Measurements from ENCODE around the gene ESD. TPM values are rescaled to one million over a fixed set of nuclear protein-coding genes. Genes with fewer than 3 reads are reported as not detected.
"Not testable (repeated sequence)": the region's sequence is repeated elsewhere in the genome, so short reads cannot be mapped to it uniquely, and the experiment has no call there.

The ESD gene
- total RNA-seq, 1 experiment from 2014 or later: 78.8 TPM

DNA sequence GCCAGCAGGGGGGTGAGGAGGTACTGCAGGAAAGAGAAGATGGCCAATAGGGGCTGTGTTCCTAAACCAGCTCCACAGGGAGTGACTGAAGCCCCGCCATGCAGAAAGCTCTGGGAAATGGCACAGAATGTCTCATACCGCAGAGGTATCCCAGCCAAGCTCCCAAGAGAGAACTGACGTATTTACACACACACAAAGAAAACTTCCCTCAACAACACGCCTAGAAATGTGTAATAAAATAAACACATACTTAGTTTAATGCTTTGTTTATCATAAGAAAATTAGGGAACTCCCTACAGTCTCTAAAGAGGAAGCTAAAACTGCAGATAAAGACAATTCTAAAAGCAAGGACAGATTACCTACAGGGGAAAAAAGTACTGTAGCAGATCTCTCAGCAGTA, 40.0 kb downstream of the ESD start:
- Histone ChIP-seq H2BK20ac (ENCODE audit: low read depth, low read length, poor library complexity, severe bottlenecking) (no peak overlapping the region), H3T11ph (ENCODE audit: low read length) (no peak overlapping the region), H3K4me2 (ENCODE audit: insufficient read depth, insufficient read length, low read length) (no peak overlapping the region), H3K18ac (ENCODE audit: insufficient read length, low read depth, low read length) (no peak overlapping the region), H2BK15ac (ENCODE audit: low read depth, low read length) (no peak overlapping the region), H3K27me3 (ENCODE audit: insufficient read depth, low read length) (no peaks in the 10 kb centered on the region), H3K79me2 (ENCODE audit: insufficient read depth, low read length) (no peaks in the 10 kb centered on the region), H3K4me1 (ENCODE audit: insufficient read depth, low read length) (no peaks in the 10 kb centered on the region; the same call in 1 of the 2 replicates), H2AFZ (ENCODE audit: low read length) (no peak overlapping the region), H3K23me2 (ENCODE audit: insufficient read length, low read depth, low read length, poor library complexity, severe bottlenecking) (peaks cover 2% of the 10 kb centered on the region), H4K91ac (ENCODE audit: insufficient read length, low read depth, low read length) (no peak overlapping the region), H3K27ac (ENCODE audit: insufficient read length, low read depth, low read length) (no peak overlapping the region), H2BK12ac (ENCODE audit: insufficient read length, low read depth, low read length) (no peak overlapping the region), H4K8ac (replicated peaks; ENCODE audit: insufficient read length, low read depth, low read length) (no peak overlapping the region), H2BK5ac (ENCODE audit: insufficient read length, low read length) (no peak overlapping the region), H4K5ac (ENCODE audit: insufficient read length, low read depth, low read length) (no peak overlapping the region), H3K14ac (ENCODE audit: insufficient read depth, low read length) (no peak overlapping the region), H3K9me3 (ENCODE audit: control insufficient read depth, low read depth, low read length) (no peaks in the 10 kb centered on the region), H3K79me1 (ENCODE audit: insufficient read depth, low read depth, low read length, poor library complexity, severe bottlenecking) (no peaks in the 10 kb centered on the region), H2AK5ac (ENCODE audit: insufficient read length, low read length) (no peak overlapping the region), H3K56ac (ENCODE audit: insufficient read length, low read depth, low read length) (no peak overlapping the region), H4K20me1 (ENCODE audit: control insufficient read depth, insufficient read depth, insufficient read length) (no peaks in the 10 kb centered on the region), H3K4ac (ENCODE audit: low read depth, low read length) (no peak overlapping the region), H2BK120ac (ENCODE audit: low read depth, low read length, poor library complexity, severe bottlenecking) (no peak overlapping the region), H3K9ac (ENCODE audit: extremely low read depth, insufficient read length, low read length) (no peak overlapping the region), H3K23ac (ENCODE audit: insufficient read length, low read depth, low read length) (no peak overlapping the region)
- Mint-ChIP-seq H3K9me3 (no peaks in the 10 kb centered on the region), H3K4me1 (peaks cover 8 to 10% of the 10 kb centered on the region in 2 experiments), H3K27me3 (ENCODE audit: low read depth) (no peaks in the 10 kb centered on the region), H3K36me3 (ENCODE audit: insufficient read depth in 1 of 3, low read depth in 3 of 3) (no peaks in the 10 kb centered on the region), H3K27ac (peak overlapping the region in 1 of 3 experiments; percentile 24; a peak in 2 of 7 replicates), H3K4me3 (no peak overlapping the region; a peak in 1 of 5 replicates)
- WGBS (ENCODE audit: extremely low coverage, insufficient read length, low lambda C conversion rate): no CpG with 5 or more reads among the region's 4 CpGs
- TF ChIP-seq, protein P1, sequence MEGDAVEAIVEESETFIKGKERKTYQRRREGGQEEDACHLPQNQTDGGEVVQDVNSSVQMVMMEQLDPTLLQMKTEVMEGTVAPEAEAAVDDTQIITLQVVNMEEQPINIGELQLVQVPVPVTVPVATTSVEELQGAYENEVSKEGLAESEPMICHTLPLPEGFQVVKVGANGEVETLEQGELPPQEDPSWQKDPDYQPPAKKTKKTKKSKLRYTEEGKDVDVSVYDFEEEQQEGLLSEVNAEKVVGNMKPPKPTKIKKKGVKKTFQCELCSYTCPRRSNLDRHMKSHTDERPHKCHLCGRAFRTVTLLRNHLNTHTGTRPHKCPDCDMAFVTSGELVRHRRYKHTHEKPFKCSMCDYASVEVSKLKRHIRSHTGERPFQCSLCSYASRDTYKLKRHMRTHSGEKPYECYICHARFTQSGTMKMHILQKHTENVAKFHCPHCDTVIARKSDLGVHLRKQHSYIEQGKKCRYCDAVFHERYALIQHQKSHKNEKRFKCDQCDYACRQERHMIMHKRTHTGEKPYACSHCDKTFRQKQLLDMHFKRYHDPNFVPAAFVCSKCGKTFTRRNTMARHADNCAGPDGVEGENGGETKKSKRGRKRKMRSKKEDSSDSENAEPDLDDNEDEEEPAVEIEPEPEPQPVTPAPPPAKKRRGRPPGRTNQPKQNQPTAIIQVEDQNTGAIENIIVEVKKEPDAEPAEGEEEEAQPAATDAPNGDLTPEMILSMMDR (conservative IDR thresholded peaks at IDR 0.05): no peak
- DNase-seq: no peak

- H3K23me2 ChIP-seq (ENCODE audit: insufficient read length, low read depth, low read length, poor library complexity, severe bottlenecking); H3K4ac ChIP-seq (ENCODE audit: low read depth, low read length); H3K79me2 ChIP-seq (ENCODE audit: insufficient read depth, low read length); H2BK5ac ChIP-seq (ENCODE audit: insufficient read length, low read length); H3K9ac ChIP-seq (ENCODE audit: extremely low read depth, insufficient read length, low read length); H2BK20ac ChIP-seq (ENCODE audit: low read depth, low read length, poor library complexity, severe bottlenecking); H3T11ph ChIP-seq (ENCODE audit: low read length); H4K20me1 ChIP-seq (ENCODE audit: control insufficient read depth, insufficient read depth, insufficient read length); H3K9me3 ChIP-seq (ENCODE audit: control insufficient read depth, low read depth, low read length); H2AFZ ChIP-seq (ENCODE audit: low read length); H3K79me1 ChIP-seq (ENCODE audit: insufficient read depth, low read depth, low read length, poor library complexity, severe bottlenecking); H4K5ac ChIP-seq (ENCODE audit: insufficient read length, low read depth, low read length); H2BK120ac ChIP-seq (ENCODE audit: low read depth, low read length, poor library complexity, severe bottlenecking); H3K4me3 Mint-ChIP-seq; H3K9me3 Mint-ChIP-seq; H3K27me3 ChIP-seq (ENCODE audit: insufficient read depth, low read length); H3K27me3 Mint-ChIP-seq (ENCODE audit: low read depth); H3K4me2 ChIP-seq (ENCODE audit: insufficient read depth, insufficient read length, low read length); H3K14ac ChIP-seq (ENCODE audit: insufficient read depth, low read length); H3K27ac Mint-ChIP-seq; H3K27ac ChIP-seq (ENCODE audit: insufficient read length, low read depth, low read length); H3K36me3 Mint-ChIP-seq (ENCODE audit: insufficient read depth in 1 of 3, low read depth in 3 of 3); H3K18ac ChIP-seq (ENCODE audit: insufficient read length, low read depth, low read length); DNase-seq; H4K8ac ChIP-seq (replicated peaks; ENCODE audit: insufficient read length, low read depth, low read length); H3K4me1 ChIP-seq (ENCODE audit: insufficient read depth, low read length); H2BK15ac ChIP-seq (ENCODE audit: low read depth, low read length); H2BK12ac ChIP-seq (ENCODE audit: insufficient read length, low read depth, low read length); H3K56ac ChIP-seq (ENCODE audit: insufficient read length, low read depth, low read length); H4K91ac ChIP-seq (ENCODE audit: insufficient read length, low read depth, low read length); H3K23ac ChIP-seq (ENCODE audit: insufficient read length, low read depth, low read length); H2AK5ac ChIP-seq (ENCODE audit: insufficient read length, low read length): not testable (repeated sequence)
- WGBS (ENCODE audit: extremely low coverage, insufficient read length, low lambda C conversion rate): no CpG with 5 or more reads among the region's 5 CpGs
- H3K4me1 Mint-ChIP-seq: peaks cover 8 to 12% of the 10 kb centered on the region in 2 experiments
These were observed 41.5 kb downstream of the ESD start for GRCh38 chr13:46755508-46755907.
